Measurements from ENCODE around the gene THAP3. TPM values are rescaled to one million over a fixed set of nuclear protein-coding genes. Genes with fewer than 3 reads are reported as not detected.
"Not testable (repeated sequence)": the region's sequence is repeated elsewhere in the genome, so short reads cannot be mapped to it uniquely, and the experiment has no call there.

Gene THAP3
- polyA plus RNA-seq, 1 experiment, result 7.8 TPM

DNA sequence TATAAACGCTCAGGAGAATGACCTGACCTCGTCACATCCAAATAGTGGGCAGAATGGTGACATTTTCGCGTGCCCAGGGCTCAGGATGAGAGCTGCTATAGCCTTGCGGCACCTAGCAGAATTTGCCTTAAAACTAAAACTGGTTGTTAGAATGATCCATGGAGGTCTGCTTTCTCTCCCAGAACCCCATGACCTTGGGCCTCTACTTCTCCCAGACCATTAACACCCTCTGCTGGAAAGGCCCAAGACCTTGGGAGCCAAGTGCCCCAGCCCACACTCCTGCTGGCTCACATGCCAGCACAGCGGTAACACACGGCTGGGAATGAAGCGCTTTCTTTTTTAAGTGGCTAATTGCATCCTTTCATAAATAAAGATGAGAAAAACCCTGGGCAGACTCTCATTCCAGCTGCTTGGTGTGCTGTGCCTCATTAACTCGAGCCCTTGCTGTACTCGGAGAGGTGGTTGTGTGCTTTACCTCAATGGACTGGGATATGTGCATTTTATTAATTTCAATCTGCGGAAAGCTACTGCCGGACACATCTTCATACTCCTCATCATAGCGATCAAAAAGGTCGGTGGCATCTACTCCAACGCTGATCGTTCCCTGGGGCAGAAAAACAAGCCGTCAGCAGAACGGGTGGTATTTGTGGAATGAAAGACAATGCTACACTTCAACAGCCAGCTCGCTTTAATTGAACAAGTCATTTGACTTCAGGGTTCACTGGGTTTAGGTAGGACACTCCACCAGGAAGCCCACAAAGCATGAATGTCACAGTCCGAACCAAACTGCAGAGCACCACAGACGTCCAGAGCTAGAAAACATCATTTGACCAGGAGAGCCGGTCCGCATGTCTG lies 29.0 kb downstream of the THAP3 start:
- POLR2A ChIA-PET, result no interaction called here
- no peaks in the 10 kb centered on the region for H3K27me3 ChIP-seq (ENCODE audit: control insufficient read depth, insufficient read depth, low read length)
- CTCF ChIA-PET, result interaction anchor here (0.9 to 1.2 kb wide), 4 partner anchors 7 to 168 kb away, joined by 3 to 4 read pairs (median 3); no protein-coding TSS in a partner anchor
- H3K4me3 ChIP-seq (ENCODE audit: low read depth, low read length), result no peak overlapping the region
- DNase-seq (ENCODE audit: low read depth, low spot score), result no peak
- TF ChIP-seq, protein P1, sequence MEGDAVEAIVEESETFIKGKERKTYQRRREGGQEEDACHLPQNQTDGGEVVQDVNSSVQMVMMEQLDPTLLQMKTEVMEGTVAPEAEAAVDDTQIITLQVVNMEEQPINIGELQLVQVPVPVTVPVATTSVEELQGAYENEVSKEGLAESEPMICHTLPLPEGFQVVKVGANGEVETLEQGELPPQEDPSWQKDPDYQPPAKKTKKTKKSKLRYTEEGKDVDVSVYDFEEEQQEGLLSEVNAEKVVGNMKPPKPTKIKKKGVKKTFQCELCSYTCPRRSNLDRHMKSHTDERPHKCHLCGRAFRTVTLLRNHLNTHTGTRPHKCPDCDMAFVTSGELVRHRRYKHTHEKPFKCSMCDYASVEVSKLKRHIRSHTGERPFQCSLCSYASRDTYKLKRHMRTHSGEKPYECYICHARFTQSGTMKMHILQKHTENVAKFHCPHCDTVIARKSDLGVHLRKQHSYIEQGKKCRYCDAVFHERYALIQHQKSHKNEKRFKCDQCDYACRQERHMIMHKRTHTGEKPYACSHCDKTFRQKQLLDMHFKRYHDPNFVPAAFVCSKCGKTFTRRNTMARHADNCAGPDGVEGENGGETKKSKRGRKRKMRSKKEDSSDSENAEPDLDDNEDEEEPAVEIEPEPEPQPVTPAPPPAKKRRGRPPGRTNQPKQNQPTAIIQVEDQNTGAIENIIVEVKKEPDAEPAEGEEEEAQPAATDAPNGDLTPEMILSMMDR (IDR thresholded peaks at IDR 0.05; ENCODE audit: low read depth, low read length), result no peak
- H3K9me3 ChIP-seq (ENCODE audit: control insufficient read depth, insufficient read depth, low read length), result no peaks in the 10 kb centered on the region
- H3K27ac ChIP-seq (ENCODE audit: low read depth, low read length), result no peak overlapping the region

DNA sequence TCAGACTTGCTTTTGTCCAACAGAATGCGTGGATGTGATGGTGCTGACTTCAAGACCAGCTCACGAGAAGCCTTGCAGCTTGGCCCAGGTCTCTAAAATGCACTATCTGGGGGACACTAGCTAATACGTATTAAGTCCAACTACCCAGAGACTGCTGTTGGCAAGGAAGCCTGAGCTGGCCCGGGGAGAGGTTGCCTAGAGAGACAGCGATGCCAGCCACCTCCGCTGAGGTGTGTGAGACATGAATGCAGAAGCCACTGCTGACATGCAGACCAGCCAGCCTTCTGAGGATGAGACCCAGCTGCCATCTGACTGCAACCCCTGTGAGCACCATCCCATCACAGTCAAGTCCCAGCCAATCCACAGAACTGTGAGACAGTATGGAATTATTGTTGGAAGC lies 32.5 kb downstream of the THAP3 start:
- POLR2A ChIA-PET, result no interaction called here
- H3K4me3 ChIP-seq (ENCODE audit: low read depth, low read length), result no peak overlapping the region

DNA sequence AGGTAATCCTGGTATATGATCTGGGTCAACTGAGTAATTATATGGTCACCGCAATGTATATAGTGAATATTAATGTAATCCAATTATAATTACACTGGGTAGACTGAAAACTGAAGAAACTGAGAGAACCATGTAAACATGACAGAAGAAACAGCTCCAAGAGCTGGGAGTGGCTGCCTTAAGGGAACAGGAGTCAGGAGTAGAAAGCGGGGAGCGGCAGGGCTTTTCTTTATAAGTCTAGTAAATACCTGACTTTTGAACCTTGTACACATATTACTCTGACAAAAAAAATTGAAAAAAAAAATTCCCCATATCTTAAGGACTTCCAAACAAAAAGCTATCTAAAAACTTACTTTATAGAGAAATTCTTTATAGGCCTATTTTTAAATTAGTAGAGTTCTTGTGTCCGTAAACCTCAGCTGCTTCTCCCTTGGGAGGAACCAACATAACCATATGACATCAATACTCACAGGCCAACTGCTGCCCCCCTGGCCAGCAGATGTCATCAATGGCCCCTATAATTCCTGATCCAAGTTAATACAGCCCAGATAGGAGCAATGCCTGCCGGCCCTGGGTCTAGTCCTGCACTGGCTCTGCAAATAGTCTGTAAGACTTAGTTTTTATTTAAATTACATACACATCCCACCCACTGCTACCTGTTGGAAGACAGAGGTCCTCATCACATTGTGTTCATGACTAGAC lies 33.8 kb downstream of the THAP3 start:
- Histone ChIP-seq H3K27me3 (ENCODE audit: control insufficient read depth, insufficient read depth, low read length) (no peaks in the 10 kb centered on the region), H3K27ac (ENCODE audit: low read depth, low read length) (no peak overlapping the region), H3K9me3 (ENCODE audit: control insufficient read depth, insufficient read depth, low read length) (no peaks in the 10 kb centered on the region), H3K4me3 (ENCODE audit: low read depth, low read length) (no peak overlapping the region)
- POLR2A ChIA-PET, result no interaction called here
- CTCF ChIA-PET, result interaction anchor here (1.0 kb wide), 1 partner anchor 10 kb away, joined by 3 read pairs; no protein-coding TSS in a partner anchor
- TF ChIP-seq, protein P1 (IDR thresholded peaks at IDR 0.05; ENCODE audit: low read depth, low read length), result no peak
- no peak for DNase-seq (ENCODE audit: low read depth, low spot score)

More for the DNA sequence above, 32.5 kb downstream of the THAP3 start:
- DNase-seq (ENCODE audit: low read depth, low spot score), result no peak
- H3K27me3 ChIP-seq (ENCODE audit: control insufficient read depth, insufficient read depth, low read length), result no peaks in the 10 kb centered on the region
- no peaks in the 10 kb centered on the region for H3K9me3 ChIP-seq (ENCODE audit: control insufficient read depth, insufficient read depth, low read length)
- TF ChIP-seq, protein P1 (IDR thresholded peaks at IDR 0.05; ENCODE audit: low read depth, low read length), result no peak
- CTCF ChIA-PET, result interaction anchor here (2.0 kb wide), 1 partner anchor 11 kb away, joined by 21 read pairs; no protein-coding TSS in a partner anchor
- no peak overlapping the region for H3K27ac ChIP-seq (ENCODE audit: low read depth, low read length)

DNA sequence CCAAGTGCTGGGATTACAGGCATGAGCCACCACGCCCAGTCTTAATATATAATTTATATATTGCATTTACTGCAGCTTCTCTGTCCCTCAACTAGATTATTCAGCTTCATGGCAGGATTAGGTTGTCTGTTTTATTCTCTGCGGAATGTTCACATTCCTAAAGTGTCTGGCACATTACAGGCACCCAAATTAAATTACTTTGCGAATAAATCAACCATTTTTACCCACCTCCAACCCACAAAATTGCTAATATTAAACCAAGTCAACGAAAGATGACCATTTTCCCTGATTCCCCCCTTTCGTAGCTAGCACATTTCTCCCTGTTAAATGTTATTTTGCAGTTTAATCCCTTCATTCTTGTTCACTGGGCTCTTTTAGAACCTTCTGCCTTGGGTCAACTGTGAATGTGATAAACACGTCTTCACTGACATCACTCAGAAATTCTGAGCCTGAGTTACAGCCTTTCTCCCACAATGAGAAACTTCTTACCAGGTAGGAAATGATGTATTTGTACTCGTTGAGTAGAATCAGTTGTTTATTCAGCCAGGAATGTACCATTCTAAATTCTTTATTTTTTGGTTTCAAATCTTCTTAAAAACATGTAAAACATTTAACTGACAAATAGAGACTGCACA lies 35.9 kb downstream of the THAP3 start:
- ChIA-PET CTCF (no interaction called here), POLR2A (no interaction called here)
- Histone ChIP-seq H3K27ac (ENCODE audit: low read depth, low read length) (no peak overlapping the region), H3K9me3 (ENCODE audit: control insufficient read depth, insufficient read depth, low read length) (no peaks in the 10 kb centered on the region), H3K27me3 (ENCODE audit: control insufficient read depth, insufficient read depth, low read length) (no peaks in the 10 kb centered on the region), H3K4me3 (ENCODE audit: low read depth, low read length) (no peak overlapping the region)
- DNase-seq (ENCODE audit: low read depth, low spot score), result no peak
- TF ChIP-seq, protein P1 (IDR thresholded peaks at IDR 0.05; ENCODE audit: low read depth, low read length), result no peak

DNA sequence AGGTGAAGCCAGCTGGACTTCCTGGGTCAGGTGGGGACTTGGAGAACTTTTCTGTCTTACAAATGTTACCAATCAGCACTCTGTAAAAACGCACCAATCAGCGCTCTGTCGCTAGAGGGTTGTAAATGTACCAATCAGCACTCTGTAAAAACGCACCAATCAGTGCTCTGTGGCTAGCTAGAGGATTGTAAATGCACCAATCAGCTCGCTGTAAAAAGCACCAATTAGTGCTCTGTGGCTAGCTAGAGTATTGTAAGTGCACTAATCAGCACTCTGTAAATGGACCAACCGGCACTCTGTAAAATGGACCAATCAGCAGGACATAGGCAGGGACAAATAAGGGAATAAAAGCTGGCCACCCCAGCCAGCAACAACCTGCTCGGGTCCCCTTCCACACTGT lies 37.8 kb downstream of the THAP3 start:
- H3K27me3 ChIP-seq (ENCODE audit: control insufficient read depth, insufficient read depth, low read length); H3K27ac ChIP-seq (ENCODE audit: low read depth, low read length); H3K4me3 ChIP-seq (ENCODE audit: low read depth, low read length); H3K9me3 ChIP-seq (ENCODE audit: control insufficient read depth, insufficient read depth, low read length); DNase-seq (ENCODE audit: low read depth, low spot score); CTCF ChIA-PET: not testable (repeated sequence)
- POLR2A ChIA-PET, result interaction anchor here (0.6 kb wide), 1 partner anchor 11 kb away, joined by 4 read pairs; no protein-coding TSS in a partner anchor

Measured in AG04450 (cell line).